ENCODE results near the gene EFNA3. TPM values are rescaled to one million over a fixed set of nuclear protein-coding genes. Genes with fewer than 3 reads are reported as not detected.

EFNA3 gene
- total RNA-seq, 1 donor from 2014 or later = 1.0 TPM

DNA sequence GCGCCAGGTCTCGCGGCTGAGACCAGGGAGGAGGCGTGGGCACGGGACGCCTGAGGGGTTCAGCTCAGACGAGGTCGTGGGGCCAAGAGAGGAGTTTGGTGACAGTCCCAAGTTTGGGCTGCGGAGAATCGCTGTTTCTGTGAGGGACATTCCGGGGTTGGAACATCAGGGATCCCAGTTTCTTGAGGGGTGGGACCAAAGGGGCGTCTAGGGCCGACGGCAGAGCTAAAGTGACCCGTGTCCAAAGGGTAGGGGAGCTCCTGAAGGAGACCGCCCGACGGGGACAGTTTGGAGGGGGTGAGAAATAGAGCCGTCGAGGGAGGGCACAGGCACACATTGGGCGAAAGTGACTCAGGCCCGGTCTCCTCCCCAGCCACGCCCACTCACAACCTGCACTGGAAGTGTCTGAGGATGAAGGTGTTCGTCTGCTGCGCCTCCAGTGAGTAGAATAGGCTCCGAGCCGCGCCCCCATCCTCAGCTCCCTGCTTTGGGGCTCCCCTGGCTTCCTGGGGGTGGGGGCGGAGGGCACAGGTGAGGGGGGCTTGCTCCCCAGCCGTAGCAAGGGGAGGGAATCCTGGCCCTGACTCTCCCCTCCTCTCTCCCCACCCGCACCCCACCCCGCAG lies 7.0 kb downstream of the EFNA3 start:
- TF ChIP-seq, protein P1, sequence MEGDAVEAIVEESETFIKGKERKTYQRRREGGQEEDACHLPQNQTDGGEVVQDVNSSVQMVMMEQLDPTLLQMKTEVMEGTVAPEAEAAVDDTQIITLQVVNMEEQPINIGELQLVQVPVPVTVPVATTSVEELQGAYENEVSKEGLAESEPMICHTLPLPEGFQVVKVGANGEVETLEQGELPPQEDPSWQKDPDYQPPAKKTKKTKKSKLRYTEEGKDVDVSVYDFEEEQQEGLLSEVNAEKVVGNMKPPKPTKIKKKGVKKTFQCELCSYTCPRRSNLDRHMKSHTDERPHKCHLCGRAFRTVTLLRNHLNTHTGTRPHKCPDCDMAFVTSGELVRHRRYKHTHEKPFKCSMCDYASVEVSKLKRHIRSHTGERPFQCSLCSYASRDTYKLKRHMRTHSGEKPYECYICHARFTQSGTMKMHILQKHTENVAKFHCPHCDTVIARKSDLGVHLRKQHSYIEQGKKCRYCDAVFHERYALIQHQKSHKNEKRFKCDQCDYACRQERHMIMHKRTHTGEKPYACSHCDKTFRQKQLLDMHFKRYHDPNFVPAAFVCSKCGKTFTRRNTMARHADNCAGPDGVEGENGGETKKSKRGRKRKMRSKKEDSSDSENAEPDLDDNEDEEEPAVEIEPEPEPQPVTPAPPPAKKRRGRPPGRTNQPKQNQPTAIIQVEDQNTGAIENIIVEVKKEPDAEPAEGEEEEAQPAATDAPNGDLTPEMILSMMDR (IDR thresholded peaks at IDR 0.05) = no peak
- DNase-seq = peak; percentile 80
- Histone ChIP-seq H3K27ac (peak overlapping the region; percentile 85), H3K27me3 (ENCODE audit: low read depth) (peaks cover 39% of the 10 kb centered on the region), H3K4me3 (peak overlapping the region; percentile 94), H3K4me1 (peaks cover 47% of the 10 kb centered on the region), H3K9me3 (no peaks in the 10 kb centered on the region), H3K36me3 (no peaks in the 10 kb centered on the region)
- intact Hi-C loops (cut with DNase I) = no loop called here
- peak; percentile 50 to 73 for ATAC-seq

DNA sequence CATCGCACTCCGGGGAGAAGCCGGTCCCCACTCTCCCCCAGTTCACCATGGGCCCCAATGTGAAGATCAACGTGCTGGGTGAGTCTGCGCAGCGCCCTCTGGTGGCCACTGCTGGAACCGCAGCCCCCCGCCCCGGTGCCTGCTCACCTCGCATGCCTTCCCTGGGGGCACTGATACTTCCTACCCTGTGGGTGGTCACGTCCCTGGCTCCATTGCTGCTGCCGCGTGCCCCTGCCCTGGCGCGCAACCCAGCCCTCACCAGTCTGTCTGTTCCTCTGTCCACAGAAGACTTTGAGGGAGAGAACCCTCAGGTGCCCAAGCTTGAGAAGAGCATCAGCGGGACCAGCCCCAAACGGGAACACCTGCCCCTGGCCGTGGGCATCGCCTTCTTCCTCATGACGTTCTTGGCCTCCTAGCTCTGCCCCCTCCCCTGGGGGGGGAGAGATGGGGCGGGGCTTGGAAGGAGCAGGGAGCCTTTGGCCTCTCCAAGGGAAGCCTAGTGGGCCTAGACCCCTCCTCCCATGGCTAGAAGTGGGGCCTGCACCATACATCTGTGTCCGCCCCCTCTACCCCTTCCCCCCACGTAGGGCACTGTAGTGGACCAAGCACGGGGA lies 7.6 kb downstream of the EFNA3 start:
- intact Hi-C loops (cut with DNase I) = no loop called here

DNA sequence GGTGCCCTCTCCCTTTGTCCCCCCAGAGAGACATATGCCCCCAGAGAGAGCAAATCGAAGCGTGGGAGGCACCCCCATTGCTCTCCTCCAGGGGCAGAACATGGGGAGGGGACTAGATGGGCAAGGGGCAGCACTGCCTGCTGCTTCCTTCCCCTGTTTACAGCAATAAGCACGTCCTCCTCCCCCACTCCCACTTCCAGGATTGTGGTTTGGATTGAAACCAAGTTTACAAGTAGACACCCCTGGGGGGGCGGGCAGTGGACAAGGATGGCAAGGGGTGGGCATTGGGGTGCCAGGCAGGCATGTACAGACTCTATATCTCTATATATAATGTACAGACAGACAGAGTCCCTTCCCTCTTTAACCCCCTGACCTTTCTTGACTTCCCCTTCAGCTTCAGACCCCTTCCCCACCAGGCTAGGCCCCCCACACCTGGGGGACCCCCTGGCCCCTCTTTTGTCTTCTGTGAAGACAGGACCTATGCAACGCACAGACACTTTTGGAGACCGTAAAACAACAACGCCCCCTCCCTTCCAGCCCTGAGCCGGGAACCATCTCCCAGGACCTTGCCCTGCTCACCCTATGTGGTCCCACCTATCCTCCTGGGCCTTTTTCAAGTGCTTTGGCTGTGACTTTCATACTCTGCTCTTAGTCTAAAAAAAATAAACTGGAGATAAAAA lies 8.4 kb downstream of the EFNA3 start:
- no peak for ATAC-seq
- Histone ChIP-seq H3K36me3 (no peaks in the 10 kb centered on the region), H3K4me3 (no peak overlapping the region), H3K9me3 (no peaks in the 10 kb centered on the region), H3K27me3 (ENCODE audit: low read depth) (peaks cover 25% of the 10 kb centered on the region), H3K27ac (no peak overlapping the region), H3K4me1 (peaks cover 40% of the 10 kb centered on the region)
- intact Hi-C loops (cut with DNase I) = no loop called here
- DNase-seq = no peak
- TF ChIP-seq, protein P1 (IDR thresholded peaks at IDR 0.05) = no peak

More for the DNA sequence above, 7.6 kb downstream of the EFNA3 start:
- Histone ChIP-seq H3K4me1 (peaks cover 42% of the 10 kb centered on the region), H3K27me3 (ENCODE audit: low read depth) (peaks cover 33% of the 10 kb centered on the region), H3K36me3 (no peaks in the 10 kb centered on the region), H3K9me3 (no peaks in the 10 kb centered on the region), H3K27ac (peak overlapping the region; percentile 85), H3K4me3 (peak overlapping the region; percentile 94)
- DNase-seq (peak; percentile 81), ATAC-seq (peak; percentile 50 to 72)
- TF ChIP-seq, protein P1 (IDR thresholded peaks at IDR 0.05) = peak; percentile 100

DNA sequence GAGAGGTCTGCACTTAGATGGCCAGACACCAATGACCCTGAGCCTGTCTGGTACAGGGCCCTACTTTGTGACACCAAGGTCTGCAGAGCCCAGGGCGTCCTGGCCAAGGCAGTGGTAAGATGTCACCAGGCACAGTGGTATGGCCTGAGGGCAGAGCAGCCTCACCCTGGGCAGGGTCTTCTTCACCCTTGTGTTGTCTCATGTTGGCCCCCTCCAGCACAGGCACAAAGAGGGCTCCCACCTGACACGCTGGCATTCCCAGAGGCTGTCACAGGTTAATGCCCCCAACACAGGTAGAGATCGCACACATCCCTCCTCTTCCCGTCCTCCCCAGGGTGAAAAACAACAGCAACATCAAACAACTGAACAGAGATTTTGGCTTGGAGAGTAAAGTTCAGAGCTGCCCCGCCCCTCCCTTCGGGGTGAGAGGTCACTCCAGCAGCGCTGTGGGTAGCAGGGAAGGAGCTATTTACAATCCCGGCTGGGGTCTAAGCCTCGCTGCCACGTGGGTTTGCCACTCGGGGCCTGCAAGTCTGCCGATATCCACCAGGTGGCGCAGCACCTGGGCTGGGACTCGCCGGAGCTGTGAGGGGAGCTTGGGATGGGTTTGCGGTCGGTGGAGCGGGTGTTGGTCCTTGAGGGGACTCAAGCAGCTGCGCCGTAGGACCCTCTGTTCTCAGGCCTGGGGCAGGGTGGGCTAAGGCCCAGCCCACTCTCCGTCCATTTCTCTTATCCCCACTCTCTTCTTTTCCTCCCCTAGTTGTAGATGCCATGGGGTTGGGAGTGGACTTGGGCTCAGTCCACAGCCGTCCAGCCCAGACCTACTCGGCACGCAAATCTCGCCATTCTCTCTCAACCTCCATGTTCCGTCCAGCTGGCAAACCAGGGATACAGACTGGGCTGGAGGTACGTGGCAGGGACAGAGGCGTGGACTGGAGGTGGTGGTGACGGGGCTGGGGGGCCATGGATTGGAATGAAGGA lies 12.7 kb downstream of the EFNA3 start:
- TF ChIP-seq, protein P1 (IDR thresholded peaks at IDR 0.05) = peak; percentile 99
- no peaks in the 10 kb centered on the region for H3K27me3 ChIP-seq (ENCODE audit: low read depth)
- peaks cover 22% of the 10 kb centered on the region for H3K4me1 ChIP-seq
- no peaks in the 10 kb centered on the region for H3K36me3 ChIP-seq
- peak overlapping the region; percentile 14 for H3K4me3 ChIP-seq
- H3K9me3 ChIP-seq = no peaks in the 10 kb centered on the region
- no peak overlapping the region for H3K27ac ChIP-seq
- DNase-seq (peak; percentile 86), ATAC-seq (peak; percentile 71 to 80)
- intact Hi-C loops (cut with DNase I) = loop anchor here (5.0 kb wide), 1 partner anchor 76 kb away; no protein-coding TSS in a partner anchor

DNA sequence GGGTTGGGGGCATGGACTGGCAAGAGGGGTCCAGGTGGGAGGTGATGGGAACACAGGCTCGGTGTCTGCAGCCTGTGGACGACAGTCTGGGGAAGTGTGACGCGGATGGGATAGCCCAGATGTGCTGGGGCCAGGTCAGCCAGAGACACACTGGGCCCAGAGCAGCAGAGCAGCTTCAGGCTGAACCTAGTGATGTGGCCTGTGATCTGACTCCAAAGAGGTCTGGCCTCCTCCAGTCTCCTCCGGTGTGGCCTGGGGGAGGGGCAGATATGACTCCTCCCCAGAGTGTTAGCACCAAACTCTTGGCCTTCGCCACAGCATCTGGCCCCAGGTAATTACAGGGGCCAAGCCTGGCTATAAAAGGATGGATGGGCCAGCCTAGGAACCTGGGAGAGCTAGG lies 13.5 kb downstream of the EFNA3 start:
- Histone ChIP-seq H3K4me1 (peaks cover 22% of the 10 kb centered on the region), H3K9me3 (no peaks in the 10 kb centered on the region), H3K36me3 (no peaks in the 10 kb centered on the region), H3K27ac (no peak overlapping the region), H3K27me3 (ENCODE audit: low read depth) (no peaks in the 10 kb centered on the region), H3K4me3 (no peak overlapping the region)
- intact Hi-C loops (cut with DNase I) = loop anchor here (5.0 kb wide), 1 partner anchor 75 kb away; no protein-coding TSS in a partner anchor
- TF ChIP-seq, protein P1 (IDR thresholded peaks at IDR 0.05) = no peak
- ATAC-seq (no peak), DNase-seq (no peak)

Data from lower lobe of right lung (tissue), 2 donors.